GM18868 (cell line): ENCODE results near the gene FAM3C.

Source experiments
- ATAC-seq: cut with Tn5 transposase; IDR thresholded peaks from one replicate; pipeline ENCODE4 v1.9.1; 2021; ENCODE audit warnings: mild to moderate bottlenecking, moderate library complexity; ENCODE audit not compliant: unreplicated experiment

FAM3C gene

DNA sequence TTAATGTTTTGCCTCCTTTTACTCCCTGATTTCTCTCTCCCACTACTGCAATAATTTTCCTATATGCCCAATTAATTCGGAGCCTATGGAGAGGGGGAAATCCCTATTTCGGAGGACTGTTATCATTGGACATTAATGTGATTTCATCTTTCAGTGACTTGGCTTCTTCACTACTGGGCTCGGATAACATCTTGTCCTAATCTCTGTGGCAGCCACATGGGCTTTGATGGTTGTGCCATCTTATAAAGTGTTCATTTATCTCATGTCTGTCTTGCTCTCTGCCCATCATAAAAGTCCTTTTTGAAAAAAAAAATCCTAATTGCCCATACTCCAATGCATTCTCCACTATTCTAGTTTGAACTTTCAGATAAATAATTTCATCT is 15.5 kb upstream of the FAM3C start:
- no peak for ATAC-seq

DNA sequence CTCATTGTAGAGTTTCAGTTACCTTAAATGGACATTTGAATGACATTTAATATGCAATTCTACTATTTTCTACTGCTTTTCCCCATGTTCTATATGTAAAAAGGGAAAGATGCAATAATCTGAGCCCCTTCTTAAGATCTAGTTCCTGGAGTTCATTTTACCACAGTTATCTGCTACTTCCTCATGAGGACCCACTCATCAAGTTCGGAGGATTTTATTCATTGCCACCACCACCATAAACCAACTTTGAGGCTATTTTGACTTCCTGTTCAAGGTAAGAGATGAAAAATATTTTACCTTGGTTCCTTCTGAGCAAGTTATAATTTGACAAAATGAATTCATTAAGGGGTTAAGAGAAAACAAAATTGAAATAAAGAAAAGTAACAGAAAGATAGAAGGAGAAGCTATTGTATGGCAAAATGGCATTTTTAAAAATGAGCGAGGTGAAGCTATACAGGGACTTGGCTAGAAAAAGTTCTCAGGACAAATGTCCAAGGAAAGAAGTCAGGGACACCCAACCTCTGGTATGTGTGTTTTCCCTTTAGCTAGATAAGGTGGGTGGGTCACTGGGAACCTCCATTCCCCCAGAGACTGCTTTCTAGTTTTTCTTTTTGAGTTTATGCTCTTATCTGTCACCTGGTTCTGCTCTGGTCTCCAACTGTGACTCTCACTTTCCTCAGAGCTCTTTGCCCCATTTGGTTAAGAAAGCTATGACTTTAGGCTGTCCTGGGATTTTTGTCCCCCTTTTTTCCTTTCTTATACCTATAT is 14.9 kb upstream of the FAM3C start:
- peak; percentile 62 for ATAC-seq

DNA sequence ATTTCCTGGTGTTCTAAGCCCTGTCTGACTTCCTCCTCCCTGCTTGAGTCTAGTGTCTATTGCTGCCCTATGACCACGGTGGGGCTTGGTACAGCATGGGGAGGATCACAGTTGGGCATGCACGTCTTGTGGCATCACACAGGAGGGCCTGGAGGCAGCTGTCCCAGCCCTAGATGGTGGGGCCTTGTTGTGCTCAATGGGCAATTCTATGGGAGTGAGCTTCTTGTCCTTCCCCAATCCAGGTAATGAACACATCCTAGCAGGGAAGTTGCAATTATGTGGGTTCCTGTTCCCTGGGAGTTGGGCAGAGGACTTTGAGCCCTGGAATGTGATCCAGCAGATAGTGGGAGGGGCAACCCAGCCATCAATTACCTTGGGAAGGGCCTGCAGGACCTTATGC is 10.8 kb upstream of the FAM3C start:
- no peak for ATAC-seq

DNA sequence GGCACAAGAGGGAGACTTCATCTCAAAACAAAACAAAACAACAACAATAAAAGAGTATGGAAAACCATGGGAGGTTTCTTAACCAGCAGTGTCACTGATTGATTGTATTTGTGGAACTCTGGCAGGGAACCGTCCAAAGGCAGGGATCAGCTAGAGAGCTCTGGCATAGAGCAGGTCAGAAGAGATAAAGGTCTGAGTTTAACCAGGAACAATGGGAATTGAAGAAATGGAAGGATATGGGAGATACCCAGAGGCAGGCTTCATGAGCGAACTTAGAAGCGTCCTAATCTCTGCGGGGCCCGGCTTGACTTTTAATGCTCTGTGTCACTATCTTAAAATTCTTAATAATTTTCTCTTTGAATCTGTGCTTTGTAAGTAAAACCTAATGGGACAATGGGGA is 10.4 kb upstream of the FAM3C start:
- ATAC-seq: no peak

DNA sequence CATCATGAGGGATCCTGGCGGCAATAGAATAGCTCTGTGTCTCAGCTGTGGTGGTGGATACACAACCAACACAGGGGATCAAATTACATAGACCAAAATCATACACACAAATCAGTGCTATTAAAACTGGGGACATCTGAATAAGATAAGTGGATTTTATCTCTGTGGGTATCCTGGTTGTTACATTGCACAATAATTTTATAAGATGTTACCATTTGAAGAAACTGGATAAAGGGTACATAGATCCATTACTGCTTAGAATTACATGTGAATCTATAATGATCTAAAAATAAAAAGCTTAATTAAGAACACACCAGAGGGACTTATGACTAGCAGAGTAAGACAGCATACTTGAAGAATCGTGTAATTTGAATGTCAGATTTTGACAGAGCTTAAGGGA is 8.2 kb upstream of the FAM3C start:
- no peak for ATAC-seq

DNA sequence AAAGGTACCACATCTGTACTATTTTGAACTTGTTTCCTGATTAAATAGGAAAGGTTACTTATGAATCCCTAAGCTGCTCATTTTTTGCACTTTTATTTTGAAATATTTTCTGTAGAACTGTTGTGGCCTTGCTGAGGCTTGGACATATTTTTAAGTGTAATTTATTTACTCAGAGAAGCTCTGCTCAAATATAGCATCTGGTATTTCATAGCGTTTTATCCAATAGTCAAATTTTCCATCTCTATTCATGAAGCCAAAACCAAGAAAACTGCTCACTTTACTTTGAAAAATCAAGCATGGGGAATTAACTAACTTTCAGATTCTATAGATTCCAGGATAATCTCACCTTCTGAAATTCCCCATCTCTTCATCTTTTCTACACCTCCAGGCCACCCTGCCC is 6.6 kb upstream of the FAM3C start:
- no peak for ATAC-seq

DNA sequence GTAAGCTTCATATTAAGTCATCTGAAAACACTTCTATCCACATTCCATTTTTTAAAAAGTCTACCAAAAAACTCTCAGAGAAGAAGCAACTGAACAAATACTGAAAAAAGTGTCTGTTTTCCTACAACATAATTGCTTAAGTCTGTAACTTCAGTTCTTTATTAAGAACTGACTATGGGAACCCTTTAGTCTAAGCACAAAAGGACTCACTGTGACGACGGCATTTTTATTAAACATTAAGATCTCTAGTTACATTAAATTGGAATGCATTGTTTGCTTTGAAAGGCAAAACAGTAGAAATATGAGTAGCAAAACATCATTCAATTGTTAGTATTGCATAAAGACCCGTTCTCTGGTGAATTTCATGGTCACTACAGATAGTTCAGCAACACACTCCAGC is 5.8 kb upstream of the FAM3C start:
- ATAC-seq: no peak

DNA sequence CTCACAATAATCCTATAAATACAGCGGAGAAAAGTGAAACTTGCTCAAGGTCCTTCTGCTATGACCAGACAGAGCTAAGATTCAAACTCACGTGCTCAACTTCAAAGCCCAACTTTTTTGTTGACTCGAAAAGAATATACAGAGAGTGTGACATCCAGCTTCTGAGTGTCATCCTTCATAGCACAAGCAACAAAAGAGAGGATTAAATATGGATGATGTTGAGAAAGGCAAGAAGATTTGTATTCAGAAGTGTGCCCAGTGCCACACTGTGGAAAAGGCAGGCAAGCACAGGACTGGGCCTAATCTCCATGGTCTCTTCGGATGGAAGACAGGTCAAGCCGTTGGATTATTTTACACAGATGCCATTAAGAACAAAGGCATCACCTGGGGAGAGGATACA is 2.1 kb upstream of the FAM3C start:
- ATAC-seq: no peak

DNA sequence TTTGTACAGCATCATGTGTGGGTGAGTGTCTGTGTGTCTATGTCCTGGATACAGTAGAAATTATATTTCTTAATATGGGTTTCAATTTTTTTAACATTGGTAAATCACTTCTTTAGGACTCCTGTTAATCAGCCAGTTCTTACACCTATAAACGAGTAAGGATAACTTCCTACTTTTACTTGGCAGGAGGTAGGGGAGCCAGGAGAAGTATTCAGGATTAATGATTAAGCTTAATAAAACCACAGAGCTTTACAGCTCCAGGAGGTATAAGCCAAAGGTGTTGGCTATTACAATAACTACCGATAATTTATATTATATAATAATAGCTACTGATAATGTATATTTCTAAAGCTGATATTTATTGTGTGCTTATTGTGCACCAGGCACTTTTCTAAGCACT is 1.7 kb upstream of the FAM3C start:
- ATAC-seq: no peak

DNA sequence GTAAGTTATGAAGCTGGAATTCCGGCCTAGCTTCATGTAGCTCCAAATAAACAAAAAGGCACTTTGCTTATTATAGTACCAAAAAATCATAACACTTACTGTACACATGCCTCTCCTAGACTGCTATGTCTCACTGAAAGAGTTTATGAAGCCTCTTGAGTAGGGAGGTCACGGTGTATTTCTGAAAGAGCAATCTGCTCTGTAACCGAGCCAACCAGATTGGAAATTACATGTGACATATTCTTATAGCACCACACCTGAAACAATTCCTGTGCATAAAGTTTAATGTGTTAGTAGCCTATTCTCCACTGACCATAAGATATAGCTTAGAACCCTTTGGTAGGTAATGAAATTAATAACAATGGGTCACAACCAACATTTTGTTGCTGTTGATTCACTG is 1.3 kb upstream of the FAM3C start:
- no peak for ATAC-seq

DNA sequence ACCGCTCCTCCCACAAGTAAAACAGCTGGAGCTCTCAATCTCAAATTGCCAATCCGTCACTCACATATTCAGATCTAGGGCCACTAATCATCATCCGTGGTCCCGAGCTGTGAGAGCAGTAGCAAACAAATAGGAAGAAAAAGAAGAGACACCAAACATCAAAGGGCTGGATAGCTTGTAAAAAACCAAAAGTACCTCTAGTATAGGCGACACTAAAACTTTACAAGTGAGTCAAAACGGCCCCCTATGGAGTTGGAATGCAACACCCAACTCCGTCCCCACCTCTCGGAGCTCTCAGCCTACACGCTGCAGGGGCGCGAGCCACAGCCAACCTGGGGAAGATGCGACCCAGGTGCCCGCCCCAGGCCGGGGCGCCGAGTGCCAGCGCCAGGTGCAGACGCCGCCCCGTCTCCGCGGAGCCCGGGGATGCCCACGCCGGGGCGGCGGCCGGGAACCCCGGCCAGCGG is 581 bp downstream of the FAM3C start:
- peak; percentile 39 for ATAC-seq

DNA sequence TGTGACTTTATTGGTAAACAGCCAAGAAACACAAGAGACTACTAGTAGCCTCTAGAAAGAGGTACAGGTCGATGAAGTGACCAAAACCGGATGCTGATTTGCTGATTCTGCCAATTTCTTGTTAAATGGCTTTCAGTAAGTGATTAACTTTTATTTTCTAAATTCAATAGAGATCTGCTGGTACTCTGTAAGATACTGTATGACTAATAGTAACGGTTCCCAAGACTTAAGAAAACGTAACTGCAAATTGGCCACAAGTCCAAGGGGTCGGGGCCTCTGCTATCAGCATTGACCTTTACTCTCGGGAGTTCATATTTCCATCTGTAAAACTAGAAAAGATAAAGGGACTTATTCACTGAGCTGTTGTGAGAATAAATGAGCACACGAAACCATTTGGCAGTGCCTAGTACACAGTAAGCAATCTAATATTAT is 1.4 kb downstream of the FAM3C start:
- no peak for ATAC-seq

DNA sequence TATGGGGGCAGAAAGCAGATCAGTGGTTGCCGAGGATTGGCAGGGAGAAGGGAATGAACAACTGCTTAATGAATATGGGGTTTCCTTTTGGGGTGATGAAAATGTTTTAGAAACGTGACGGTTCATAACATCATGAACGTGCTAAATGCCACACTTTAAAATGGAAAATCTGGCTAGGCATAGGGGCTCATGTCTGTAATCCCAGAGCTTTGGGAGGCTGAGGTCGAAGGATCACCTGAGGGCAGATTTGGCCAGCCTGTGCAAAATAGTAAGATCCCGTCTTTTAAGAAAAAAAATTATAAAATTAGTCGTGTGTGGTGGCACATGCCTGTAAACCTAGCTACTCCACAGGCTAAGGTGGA is 3.1 kb downstream of the FAM3C start:
- ATAC-seq: no peak

DNA sequence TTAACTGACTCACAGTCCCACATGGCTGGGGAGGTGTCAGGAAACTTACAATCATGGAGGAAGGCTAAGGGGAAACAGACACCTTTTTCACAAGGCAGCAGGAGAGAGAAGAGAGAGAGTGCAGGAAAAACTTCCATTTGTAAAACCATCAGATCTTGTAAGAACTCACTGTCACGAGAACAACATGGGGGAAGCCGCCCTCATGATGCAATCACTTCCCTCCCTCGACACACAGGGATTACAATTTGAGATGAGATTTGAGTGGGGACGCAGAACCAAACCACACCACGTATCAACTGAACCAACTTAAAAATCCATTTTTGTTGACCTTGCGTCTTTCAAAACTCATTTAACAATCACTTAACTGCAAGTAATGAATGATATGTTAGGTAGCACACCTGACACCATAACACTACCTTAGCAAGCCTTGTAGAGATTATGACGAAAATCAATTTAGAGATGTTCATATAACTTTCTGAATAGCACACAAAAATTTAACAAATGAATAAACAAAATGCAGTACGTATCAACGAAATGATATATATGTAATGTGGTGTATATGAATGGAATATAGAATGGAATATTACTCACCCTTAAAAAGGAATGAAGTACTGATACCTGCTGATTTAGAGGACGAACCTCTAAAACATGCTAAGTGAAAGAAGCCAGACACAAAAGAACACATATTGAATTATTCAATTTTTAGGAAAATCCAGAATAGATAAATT is 3.7 kb downstream of the FAM3C start:
- no peak for ATAC-seq

DNA sequence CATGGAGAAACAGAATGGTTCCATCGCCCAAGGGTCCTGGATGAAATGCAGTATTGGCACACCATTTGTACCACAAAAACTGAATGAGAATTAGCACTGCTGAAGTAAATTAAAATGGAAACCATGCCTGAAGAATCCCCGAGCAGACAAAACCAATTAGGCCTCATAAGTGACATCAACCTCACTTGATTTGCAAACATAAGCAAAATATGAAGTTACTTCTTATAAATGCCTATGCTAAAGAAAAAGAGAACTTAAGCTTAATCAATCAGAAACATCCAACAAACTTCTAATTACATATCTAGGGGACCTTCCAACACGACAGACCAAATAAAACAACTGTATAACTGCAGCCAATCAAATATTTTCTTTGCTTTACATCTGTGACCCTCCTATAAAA is 4.4 kb downstream of the FAM3C start:
- no peak for ATAC-seq

DNA sequence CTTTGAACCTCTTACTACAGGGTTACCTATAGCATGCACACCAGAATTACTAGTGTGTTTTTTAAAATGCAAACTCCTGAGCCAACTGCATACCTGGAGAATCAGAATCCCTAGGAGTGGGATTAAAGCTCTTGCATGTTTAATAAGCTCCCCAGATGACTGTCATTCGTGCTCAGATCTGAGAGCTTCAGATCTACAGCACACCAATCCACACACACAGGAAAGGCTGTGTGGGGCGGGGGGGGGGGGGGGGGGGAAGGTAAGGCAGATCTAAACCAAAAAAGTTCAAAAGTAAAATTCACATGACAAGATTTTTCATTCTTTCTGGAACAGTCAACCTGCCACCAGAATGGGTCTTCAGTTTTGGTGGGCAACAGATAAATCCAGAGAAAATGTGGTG is 5.5 kb downstream of the FAM3C start:
- peak; percentile 9 for ATAC-seq

DNA sequence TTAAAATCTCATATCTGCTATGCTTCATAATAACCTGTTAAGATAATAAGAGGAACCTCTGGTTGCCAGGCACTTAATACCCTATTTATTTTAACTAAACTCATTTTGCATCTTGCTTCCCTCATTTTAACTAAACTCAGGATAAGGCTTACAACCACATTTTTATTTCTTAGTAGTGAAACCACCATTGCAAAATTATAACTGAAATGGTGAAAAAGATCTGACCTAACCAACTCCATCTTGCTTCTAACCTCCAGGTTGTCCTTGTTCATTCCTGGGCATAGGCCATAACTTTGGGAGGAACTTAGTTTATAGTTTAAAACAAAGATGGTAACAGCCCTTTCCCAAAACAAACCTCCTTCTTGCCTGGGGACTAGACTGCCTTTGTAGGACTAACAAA is 6.0 kb downstream of the FAM3C start:
- no peak for ATAC-seq

DNA sequence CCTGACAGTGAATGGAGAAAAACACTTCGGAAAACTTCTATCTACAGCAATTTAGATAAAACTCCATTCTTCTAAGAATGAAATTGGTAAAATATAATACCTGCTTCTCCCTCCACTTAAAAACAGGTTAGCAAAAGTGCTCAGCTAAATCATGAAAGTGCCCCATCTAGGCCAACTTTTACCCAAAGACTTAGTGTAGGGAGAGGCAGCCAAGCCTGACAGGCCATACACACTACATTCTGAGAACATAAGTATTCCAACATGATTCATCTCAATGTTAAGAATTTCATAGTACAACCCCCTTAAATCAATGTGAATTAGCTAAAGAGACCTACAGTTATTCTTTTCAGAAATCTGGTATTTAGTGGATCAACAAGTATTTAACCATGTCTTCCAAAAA is 7.2 kb downstream of the FAM3C start:
- ATAC-seq: peak; percentile 23

DNA sequence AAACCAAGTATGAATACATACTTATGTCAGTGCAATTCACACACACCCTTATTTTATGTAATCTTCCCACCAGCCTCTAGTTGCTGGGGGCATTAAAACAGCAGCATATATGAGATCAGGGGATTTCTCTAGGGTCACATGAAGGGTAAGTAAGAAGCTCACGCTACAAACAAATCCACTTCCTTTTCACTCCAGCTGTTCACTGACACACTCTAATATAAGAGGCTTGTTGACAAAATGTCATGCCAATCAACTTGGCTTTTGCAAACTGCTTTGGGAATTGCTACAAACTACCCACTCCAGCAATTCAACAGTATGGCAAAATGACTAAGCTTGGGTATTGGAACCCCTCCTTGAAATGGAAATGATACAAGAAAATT is 10.3 kb downstream of the FAM3C start:
- ATAC-seq: peak; percentile 88

DNA sequence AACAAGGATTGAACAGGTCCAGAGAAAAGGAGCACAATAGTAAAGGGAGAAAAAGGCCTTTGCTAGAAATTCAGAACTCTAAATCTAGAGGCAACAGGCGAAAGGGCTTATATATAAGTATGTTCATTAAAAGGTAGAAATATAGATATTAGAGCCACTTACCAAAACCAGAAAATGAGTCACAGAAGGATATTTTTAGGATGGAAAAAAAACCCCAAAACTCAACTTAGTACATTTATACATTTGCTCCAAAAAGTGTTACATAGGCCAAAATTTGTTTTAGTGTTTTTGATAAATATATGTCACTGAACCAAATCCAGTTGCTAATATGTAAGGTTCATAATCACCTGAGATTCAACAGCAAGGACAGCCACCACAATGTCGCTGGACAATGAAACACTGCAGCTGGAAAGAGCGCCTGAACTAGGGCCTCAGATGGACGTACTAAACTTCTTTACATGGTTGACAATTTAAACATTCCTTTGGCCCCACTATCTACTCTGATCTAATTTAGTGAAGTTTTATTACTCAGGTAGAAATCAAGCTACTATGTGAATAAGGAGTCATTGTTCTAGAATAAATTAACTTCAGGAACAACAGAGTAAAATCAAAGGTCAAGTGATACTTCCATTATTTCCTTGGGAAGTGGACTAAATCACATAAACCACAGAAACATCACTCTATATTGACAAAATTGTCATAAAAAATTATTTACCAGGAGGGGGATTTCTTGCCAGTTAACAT is 10.9 kb downstream of the FAM3C start:
- ATAC-seq: no peak

DNA sequence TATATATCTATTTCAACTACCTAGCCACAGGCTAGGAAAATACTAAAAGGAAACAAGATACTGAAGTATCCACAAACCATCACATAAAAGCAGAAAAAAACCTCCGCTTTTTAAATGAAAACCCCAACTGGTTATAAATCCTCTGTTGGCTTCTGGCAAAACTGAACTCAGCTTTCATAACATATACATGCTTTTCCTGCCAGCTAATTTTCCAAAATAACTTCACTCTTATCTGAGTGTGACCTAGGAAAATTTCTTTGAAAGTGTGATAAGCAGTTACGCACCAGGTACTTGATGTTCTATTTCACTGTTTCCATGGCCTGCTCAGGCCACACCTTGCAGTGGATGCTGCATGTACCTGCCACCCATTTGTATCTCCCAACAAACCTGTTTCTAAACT is 11.8 kb downstream of the FAM3C start:
- no peak for ATAC-seq
